ENCODE measurements around the gene CAMSAP1.

Gene CAMSAP1

DNA sequence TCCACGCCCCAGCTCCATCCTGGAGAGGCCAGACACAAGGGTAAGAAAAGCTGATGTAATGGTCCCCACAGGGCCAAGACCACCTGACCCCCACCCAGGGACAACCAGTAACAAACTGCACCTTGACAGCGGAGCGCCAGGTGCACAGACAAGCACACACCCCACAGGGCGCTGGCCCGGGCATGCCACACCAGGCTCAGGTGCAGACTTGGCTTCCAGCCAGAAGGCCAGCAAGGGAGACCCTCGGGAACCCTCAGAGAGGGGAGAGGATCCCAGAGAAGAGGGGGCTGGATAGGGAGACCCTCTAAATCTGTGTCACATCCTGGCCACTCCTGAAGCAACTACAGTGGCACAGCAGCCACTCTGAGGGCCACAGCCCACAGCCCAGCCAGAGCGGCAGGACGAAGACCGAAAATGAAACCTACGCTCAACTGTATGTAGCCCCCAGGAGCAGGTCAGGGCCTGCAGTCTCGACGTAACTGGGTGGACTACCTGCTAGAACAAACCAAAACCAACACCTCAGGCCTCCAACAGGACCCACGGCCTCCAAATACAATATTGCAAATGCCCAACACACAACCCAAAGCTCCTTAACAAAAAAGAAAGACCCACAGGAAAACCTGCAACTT lies 18.5 kb downstream of the CAMSAP1 start:
- DNase-seq, result no peak
- H3K27me3 Mint-ChIP-seq (ENCODE audit: low read depth, poor library complexity), result peaks cover 5% of the 10 kb centered on the region
- H3K9me3 Mint-ChIP-seq, result peaks cover 11% of the 10 kb centered on the region
- peaks cover 17% of the 10 kb centered on the region for H3K36me3 Mint-ChIP-seq (ENCODE audit: low read depth)
- peaks cover 92% of the 10 kb centered on the region for H3K4me1 Mint-ChIP-seq
- peak overlapping the region; percentile 95 for H3K27ac Mint-ChIP-seq
- no peak overlapping the region for H3K4me3 Mint-ChIP-seq
- TF ChIP-seq, protein P1, sequence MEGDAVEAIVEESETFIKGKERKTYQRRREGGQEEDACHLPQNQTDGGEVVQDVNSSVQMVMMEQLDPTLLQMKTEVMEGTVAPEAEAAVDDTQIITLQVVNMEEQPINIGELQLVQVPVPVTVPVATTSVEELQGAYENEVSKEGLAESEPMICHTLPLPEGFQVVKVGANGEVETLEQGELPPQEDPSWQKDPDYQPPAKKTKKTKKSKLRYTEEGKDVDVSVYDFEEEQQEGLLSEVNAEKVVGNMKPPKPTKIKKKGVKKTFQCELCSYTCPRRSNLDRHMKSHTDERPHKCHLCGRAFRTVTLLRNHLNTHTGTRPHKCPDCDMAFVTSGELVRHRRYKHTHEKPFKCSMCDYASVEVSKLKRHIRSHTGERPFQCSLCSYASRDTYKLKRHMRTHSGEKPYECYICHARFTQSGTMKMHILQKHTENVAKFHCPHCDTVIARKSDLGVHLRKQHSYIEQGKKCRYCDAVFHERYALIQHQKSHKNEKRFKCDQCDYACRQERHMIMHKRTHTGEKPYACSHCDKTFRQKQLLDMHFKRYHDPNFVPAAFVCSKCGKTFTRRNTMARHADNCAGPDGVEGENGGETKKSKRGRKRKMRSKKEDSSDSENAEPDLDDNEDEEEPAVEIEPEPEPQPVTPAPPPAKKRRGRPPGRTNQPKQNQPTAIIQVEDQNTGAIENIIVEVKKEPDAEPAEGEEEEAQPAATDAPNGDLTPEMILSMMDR (IDR thresholded peaks at IDR 0.05), result no peak

DNA sequence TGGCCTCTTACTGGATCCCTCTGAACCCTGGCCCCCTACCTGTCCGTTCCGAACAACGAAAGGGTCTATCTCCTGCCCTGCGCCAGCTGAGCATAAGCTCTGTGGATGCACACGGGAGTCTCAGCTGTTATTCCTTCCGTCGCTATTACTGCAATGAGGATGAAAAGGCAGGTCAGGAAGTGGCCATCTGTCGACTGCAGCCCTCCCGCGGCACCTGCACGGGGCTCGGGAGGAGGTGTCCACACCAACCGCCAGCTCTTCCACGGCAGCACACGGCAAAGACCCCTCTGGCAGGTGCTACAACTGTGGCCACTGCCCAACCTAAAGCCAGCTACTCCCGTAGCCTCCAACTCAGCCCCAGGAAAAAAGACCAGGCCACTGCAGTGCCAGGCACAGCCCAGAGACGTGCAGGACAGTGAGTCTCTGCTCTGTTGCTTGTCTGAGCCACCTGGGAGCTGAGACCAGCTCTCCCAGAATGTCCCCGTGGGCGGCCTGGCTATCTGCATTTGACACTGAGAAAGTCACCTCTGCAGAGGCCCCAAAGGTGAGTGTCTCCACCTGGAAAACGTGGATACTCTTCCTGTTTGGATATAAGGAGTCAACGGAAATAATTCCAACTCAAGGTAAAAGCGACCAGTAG lies 19.1 kb downstream of the CAMSAP1 start:
- Mint-ChIP-seq H3K36me3 (ENCODE audit: low read depth) (peaks cover 11% of the 10 kb centered on the region), H3K4me3 (no peak overlapping the region), H3K27ac (no peak overlapping the region), H3K9me3 (peaks cover 4% of the 10 kb centered on the region), H3K4me1 (peaks cover 93% of the 10 kb centered on the region), H3K27me3 (ENCODE audit: low read depth, poor library complexity) (peaks cover 5% of the 10 kb centered on the region)
- TF ChIP-seq, protein P1 (IDR thresholded peaks at IDR 0.05), result no peak
- no peak for DNase-seq

DNA sequence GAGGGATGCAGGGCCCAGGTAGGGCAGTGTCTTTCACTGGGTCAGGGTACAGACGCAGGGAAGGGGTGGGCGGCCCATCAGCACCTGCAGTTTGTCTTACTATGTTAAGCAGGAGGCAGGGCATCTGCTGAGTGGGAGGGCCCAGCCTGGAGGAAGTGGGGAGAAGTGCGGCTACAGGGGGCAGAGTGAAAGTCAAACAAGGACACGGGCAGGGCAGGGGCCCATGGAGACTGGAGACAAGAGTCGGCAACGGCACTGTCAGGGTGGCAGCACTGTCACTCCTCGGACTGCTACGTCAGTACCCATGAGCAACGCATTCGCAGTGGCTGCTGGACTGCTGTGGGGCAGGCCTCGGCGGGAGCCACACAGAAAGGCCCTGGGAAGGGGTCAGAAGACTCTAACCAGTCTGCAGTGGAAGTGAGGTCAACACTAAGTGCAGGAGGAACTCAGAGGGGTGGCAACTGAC lies 19.7 kb downstream of the CAMSAP1 start:
- H3K4me3 Mint-ChIP-seq, result no peak overlapping the region
- H3K27me3 Mint-ChIP-seq (ENCODE audit: low read depth, poor library complexity), result peaks cover 5% of the 10 kb centered on the region
- peak overlapping the region; percentile 75 for H3K27ac Mint-ChIP-seq
- peaks cover 98% of the 10 kb centered on the region for H3K4me1 Mint-ChIP-seq
- TF ChIP-seq, protein P1 (IDR thresholded peaks at IDR 0.05), result no peak
- H3K9me3 Mint-ChIP-seq, result no peaks in the 10 kb centered on the region
- H3K36me3 Mint-ChIP-seq (ENCODE audit: low read depth), result peaks cover 6% of the 10 kb centered on the region
- no peak for DNase-seq

DNA sequence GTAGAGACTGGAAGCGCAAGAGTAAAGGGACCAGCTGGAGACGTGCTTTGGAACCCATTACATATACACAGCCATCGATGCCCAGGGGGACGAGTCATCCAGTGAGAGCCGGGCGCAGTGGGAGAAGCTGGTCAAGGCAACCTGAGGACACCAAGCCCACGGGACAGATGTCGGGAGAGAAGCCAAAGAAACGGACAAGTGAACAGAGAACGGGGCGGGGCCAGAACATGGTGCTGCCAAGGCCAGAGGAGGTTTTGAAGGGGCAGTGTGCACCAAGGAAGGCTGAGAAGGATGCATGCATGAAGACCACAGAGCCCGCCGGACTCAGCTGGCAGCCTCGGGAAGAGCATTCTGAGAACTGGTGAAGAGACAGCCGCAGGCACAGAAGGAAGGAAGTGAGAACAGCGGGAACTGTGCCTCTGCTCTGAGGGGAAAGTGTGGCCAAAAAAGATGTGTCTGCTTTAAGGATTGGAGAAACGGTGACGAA lies 20.3 kb downstream of the CAMSAP1 start:
- no peak for DNase-seq
- H3K4me3 Mint-ChIP-seq, result no peak overlapping the region
- peaks cover 95% of the 10 kb centered on the region for H3K4me1 Mint-ChIP-seq
- no peaks in the 10 kb centered on the region for H3K9me3 Mint-ChIP-seq
- H3K27me3 Mint-ChIP-seq (ENCODE audit: low read depth, poor library complexity), result peaks cover 5% of the 10 kb centered on the region
- H3K36me3 Mint-ChIP-seq (ENCODE audit: low read depth), result peaks cover 4% of the 10 kb centered on the region
- peak overlapping the region; percentile 75 for H3K27ac Mint-ChIP-seq
- TF ChIP-seq, protein P1 (IDR thresholded peaks at IDR 0.05), result no peak

DNA sequence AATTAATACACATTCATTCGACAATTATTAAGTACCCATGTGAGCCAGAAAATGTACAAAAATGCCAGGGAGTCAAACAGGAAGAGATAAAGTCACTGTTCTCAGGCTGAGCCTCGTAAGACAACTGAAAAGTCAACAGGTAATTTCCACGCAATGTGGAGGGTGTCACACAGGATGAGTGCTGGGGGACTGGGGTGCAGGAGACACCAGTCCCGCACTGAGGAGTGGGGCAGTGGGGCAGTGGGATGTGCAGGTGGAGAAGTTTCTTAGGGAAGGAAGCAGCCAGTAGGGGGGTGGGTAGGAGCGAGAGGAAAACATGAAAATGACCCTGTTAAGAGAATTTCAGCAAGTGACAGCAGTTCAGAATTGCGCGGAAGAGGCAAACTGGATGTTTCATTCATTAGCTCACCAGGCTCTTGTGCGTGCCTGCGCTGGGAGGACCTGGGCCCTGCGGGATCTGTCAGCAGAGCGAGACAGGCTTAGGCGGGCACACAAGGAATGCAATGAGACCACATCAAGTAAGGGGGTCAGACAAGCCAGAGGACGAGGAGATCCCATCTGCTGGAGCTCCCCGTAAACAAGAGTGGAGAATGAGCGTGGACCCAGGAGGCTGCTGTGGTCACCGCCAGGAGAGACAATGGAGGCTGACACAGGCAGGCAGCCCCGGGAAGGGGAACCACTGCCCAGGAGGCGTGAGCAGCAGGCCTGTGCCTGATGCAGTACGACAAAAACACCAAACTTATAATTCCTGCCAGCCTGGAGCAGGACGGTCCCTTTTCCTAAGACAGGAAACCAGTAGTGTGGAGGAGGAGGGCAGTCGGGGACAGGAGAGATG lies 21.0 kb downstream of the CAMSAP1 start:
- peaks cover 5% of the 10 kb centered on the region for H3K27me3 Mint-ChIP-seq (ENCODE audit: low read depth, poor library complexity)
- DNase-seq, result no peak
- H3K27ac Mint-ChIP-seq, result peak overlapping the region; percentile 75
- H3K9me3 Mint-ChIP-seq, result no peaks in the 10 kb centered on the region
- H3K4me1 Mint-ChIP-seq, result peaks cover 88% of the 10 kb centered on the region
- no peak overlapping the region for H3K4me3 Mint-ChIP-seq
- TF ChIP-seq, protein P1 (IDR thresholded peaks at IDR 0.05), result no peak
- peaks cover 2% of the 10 kb centered on the region for H3K36me3 Mint-ChIP-seq (ENCODE audit: low read depth)

Data from nephron progenitor cell (in vitro differentiated cells).